Measurements from ENCODE around the gene KHK.

- no peak for TF ChIP-seq CTCF (IDR thresholded peaks at IDR 0.05)
- no peak for TF ChIP-seq REST (IDR thresholded peaks at IDR 0.05; ENCODE audit: insufficient read depth in 1 of 2, low read depth in 2 of 2, low read length in 1 of 2)
- no peak for TF ChIP-seq TCF7L2 (IDR thresholded peaks at IDR 0.05; ENCODE audit: low read depth, low read length)
- TF ChIP-seq SIN3A (IDR thresholded peaks at IDR 0.05; ENCODE audit: borderline replicate concordance, insufficient read depth, low read depth, low read length) = no peak
Observed at GRCh38 chr2:27073782-27074181, 12.8 kb upstream of the KHK start.

Measured in Panc1 (cell line).